ENCODE data around the gene SNRPA1. TPM values are rescaled to one million over a fixed set of nuclear protein-coding genes. Genes with fewer than 3 reads are reported as not detected.
"Not testable (repeated sequence)": the region's sequence is repeated elsewhere in the genome, so short reads cannot be mapped to it uniquely, and the experiment has no call there.

SNRPA1 gene
- total RNA-seq = 27.5 TPM
- long read RNA-seq, transcript SNRPA1-201 (9 exons, 1,055 nt) = major isoform, 31 of 61 reads
- long read RNA-seq, partial matches to known transcripts = 22 of 61 reads
- long read RNA-seq, other reads (novel, unspliced or antisense) = 3 of 61 reads

DNA sequence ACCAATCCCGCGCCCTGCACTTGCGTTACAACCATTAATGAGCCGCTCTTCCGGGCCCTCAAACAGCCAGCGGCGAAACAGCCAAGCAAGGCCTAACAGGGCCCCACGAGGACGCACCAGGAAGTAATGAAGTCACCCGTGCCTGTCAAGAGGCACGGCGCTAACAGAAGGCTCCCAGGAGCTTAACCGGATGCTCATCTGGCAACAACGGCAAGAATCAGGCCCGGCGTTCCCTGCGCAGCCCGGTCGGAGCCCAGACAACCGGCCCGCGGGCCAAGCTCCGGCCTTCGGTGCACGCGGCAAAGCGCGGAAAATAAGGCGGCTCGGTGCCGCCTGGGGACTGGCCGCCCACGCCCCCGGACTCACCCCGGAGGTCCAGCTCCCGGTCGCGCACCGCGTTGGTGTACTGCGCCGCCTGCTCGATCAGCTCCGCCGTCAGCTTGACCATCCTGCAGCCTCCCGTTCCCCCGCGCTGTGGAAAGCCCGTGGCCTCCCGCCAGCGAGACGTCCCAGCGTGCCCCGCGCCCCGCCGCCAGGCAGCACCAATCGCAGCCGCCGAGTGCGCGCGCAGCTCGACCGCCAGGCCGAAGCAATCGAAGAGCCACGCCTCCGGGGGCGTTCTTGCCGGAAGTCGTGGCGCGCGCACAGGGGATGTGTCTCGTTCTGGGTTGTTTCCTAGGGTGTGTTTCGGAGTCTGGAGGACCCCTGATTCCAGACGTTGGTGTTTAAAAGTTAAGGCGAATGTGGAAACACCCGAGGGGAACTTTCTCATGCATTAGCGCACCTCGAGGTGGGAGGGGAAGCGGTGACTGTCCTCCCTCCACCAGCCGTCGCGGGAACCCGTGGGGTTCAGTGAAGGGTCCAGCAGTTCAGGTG lies at the start of gene SNRPA1:
TSS of gene SNRPA1 (minus strand) at position 518 of the 876 bp plus-strand sequence. CDS start at position 448, 70 bp downstream.
- DNase-seq (peak; percentile 100), ATAC-seq (peak; percentile 95)
- intact Hi-C loops (cut with micrococcal nuclease) = no loop called here

DNA sequence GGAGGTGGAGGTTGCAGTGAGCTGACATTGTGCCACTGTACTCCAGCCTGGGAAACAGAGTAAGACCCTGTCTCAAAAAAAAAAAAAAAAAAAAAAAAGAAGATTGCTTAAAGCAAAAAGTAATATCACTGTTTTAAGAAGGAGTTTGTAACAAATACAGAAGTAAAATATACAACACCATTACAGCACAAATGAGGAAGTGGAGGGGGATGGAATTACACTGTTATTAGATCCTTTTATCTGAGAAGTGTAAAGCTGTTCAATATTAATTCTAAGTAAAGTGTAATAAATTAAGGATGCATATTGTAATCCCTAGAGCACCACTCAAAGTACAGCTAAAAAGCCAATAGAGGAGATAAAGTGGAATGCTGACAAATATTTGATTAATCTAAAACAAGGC lies 47.0 kb upstream of the SNRPA1 start:
- intact Hi-C loops (cut with micrococcal nuclease) = no loop called here
- no peak for ATAC-seq
- DNase-seq = no peak

DNA sequence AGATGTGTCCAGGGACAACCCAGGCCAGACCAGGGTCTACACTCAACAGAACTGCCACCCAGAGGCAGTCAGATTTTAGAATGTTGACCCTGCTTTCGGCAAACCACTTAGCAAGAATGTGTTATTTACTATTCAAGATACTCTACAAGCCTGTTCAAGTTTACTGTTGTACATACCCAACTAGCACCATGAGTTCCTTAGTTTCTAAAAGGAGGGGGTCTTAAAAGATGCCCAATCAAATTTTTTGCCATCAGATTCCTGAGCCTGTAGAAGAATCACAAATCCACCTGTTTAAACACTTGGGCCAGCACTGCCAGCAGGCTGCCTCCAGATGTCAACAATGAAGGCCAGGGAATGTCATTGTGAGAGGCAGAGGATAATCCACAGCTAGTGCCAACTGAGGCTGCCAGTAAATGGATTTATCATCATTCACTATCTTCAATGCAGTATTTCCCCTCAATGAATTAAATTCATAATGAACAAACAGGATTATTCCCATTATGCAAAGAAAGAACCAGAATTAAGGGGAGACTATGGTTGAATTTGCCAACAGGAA lies 43.5 kb upstream of the SNRPA1 start:
- DNase-seq = no peak
- no peak for ATAC-seq
- intact Hi-C loops (cut with micrococcal nuclease) = no loop called here

DNA sequence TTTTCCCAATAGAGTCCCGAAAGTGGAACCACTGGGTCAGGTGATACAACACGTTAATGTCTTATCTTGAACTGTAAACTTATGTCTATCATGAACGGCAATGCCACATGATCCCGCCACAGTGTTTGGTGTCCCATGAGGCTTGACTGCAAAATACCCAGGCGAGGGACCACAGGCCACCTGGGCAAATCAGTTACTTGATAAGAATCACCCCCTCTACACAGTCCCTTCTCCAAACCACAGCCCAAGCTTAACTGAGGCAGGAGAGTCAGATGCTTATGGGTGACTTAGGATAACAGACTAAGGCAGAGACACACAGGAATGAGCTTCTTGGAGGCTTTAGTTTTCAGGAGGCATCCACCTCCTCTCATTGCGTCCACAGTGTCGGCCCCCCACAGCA lies 42.9 kb upstream of the SNRPA1 start:
- intact Hi-C loops (cut with micrococcal nuclease) = no loop called here
- ATAC-seq (no peak), DNase-seq (no peak)

DNA sequence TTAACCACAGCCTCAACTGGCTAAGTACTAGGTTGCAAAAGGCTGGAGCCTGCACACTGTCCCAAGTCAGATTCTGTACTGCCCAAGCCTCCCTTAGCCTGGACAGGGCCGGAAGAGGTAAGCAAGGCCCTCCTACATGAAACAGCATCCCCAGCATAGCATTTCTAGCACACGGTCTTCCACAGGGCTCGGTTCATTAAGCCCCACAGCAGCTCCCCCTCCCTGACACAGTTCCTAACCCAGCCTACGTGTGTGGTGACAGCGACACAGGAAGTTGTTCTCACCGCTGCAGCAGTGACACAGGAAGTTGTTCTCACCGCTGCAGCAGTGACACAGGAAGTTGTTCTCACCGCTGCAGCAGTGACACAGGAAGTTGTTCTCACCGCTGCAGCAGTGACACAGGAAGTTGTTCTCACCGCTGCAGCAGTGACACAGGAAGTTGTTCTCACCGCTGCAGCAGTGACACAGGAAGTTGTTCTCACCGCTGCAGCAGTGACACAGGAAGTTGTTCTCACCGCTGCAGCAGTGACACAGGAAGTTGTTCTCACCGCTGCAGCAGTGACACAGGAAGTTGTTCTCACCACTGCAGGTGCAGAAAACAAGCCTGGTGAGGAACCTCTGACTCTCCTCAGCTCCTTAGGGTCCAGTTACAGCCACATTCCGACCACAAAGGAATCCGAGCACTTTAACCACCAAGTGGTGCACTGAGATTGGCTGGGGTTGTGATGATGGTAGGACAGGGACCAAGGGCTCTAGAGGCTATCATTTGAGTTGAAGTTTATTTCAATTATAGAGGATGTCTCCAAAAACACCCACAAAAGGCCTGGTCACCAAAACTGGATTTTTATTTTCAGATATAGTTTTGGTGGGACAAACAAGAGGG lies 39.1 kb upstream of the SNRPA1 start:
- intact Hi-C loops (cut with micrococcal nuclease); ATAC-seq; DNase-seq: not testable (repeated sequence)

DNA sequence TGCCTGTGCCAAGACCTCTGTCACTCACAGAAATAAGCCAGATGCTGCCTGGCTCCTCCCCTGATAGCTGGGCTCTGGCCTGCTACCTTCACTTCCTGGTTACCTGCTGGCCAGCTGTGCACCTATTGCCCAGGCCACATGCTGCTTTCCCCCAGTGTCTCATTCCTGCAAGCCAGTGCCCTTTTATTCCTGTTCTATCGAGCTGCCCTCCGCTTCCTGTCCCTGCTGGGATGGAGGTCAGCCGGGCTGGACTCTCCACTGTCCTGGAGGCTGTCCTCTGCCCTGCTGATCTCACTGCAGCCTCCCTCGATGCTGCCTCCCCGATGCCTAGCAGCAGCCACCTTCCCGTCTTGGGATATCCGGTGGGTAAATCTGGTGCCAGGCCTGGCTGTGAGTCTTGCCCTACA lies 37.0 kb upstream of the SNRPA1 start:
- DNase-seq = no peak
- no peak for ATAC-seq
- intact Hi-C loops (cut with micrococcal nuclease) = no loop called here

DNA sequence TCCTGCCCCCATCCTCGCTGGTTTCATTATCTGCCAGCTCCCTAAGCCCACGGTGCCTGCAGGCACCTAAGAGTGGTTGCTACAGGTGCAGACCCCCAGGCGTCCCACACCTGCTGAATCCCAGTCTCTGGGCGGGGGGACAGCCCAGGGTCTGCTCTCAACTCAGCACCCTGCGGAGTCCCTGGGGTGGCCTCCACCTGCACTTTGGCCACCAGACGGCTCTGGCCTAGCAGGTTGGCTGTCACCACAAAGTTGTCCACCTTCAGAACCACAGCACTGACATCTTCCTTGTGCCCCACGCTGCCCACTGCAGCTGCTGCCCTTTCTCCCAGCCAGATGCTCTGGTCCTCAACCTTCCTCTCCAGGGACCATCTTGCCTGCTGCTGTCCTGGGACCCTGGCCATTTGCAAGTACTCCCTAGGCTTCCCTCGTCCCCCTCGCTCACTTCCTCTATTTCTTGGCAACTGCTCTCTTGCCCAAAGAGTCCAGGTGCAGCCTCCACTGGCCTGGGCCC lies 34.9 kb upstream of the SNRPA1 start:
- intact Hi-C loops (cut with micrococcal nuclease) = no loop called here
- ATAC-seq (no peak), DNase-seq (no peak)

DNA sequence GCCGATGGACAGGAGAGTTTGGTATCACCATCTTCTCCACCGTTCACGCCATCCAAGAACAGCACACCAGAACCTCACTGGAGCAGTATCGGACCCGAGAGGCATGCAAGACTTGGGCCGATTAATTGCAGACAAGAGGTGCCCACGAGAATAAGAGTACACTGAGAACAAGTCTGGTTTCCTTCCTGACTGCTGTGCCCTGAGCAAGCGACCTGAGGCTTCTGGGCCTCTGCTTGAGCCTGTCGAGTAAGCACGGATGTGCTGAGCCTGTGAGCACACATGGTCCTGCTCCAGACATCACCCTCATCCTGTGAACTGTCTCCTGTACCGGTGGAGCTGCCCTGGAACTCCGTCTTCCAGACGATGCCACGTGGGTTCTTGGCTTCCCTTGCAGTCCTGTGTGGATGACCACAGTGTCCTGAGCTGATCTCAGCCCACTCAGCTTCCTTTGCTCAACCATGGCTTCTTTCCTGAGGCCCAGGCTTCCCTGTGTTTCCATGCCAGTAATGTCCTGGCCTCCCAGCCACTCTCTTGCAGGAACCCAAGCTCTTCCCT lies 34.3 kb upstream of the SNRPA1 start:
- DNase-seq = no peak
- no peak for ATAC-seq
- intact Hi-C loops (cut with micrococcal nuclease) = no loop called here

DNA sequence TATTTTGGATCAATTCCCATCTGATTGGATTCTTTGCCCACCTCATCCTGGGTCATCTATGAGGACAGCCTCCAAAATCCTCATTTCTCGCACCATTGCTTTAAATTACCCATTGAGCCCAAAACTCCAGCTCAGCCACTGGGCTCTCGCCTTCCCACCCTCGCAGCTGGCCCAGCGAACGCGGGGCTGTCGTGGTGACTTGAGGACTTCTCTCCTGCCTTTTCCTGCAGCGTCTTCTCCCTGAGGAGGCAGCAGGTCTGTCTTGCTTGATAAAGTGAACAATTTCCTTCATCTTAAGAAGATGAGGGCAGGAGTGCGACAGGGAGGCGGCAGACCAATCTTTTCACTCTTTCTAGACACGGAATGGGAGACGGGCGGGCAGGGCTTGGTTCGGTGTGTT lies 33.0 kb upstream of the SNRPA1 start:
- ATAC-seq (no peak), DNase-seq (no peak)
- intact Hi-C loops (cut with micrococcal nuclease) = no loop called here

DNA sequence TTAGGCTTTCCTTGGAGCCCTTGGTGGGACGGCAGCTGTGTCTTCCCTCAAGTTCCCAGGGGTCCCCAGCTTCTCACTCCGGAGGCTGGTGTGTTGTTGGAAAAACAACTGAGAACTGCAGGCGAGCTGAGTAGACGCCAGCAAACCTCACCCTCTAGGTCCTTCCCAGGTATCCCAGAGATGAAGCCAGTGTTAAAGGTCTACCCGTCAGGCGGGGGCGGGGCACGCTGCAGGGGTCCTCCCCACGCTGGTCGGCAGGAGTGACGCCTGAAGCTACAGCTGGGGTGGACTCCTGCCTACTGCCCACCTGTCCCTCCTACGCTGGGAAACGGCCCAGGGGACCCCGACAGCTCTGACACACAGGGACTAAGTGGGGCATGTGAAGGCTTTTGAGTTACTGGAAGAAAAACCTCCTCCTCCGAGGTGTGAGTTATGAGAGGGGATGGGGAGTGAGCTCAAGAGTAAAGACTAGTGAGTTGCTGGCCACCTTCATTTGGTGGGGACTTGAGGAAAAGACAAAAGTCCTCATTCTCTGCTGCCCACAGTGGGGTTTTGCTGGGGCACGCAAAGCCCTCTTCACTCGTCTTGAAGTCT lies 32.2 kb upstream of the SNRPA1 start:
- DNase-seq = no peak
- no peak for ATAC-seq
- intact Hi-C loops (cut with micrococcal nuclease) = no loop called here

DNA sequence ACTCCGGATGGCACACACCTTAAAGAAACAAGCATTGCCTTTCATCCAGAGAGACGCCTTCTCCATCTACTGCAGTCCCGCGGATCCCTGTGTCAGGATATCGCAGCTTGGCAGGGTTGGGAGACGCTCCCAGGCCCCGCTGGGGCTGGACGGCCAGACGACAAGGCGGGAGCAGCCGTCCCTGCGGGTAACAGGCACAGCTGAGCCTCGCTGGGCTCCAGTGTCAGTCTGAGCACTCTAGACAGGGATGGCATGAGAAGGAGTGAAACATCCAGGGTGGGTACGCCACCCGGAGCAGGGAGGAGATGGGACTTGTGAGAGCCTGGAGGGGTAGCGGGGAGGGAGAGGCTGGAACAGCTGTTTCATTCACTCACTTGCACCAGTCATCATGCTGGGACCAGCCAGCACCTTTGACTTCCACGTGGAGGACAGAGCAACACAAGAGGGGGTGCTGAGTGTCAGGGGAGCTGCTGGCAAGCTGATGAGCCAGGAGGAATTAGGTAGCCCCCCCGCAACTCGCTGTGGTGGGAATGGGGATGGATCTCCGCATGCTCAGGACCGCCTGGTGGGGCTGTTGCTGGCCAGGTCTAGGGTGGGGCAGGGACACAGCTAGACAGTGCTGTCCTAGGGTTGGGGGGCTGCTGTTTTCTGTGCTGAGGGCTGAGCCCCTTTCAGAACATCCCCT lies 31.6 kb upstream of the SNRPA1 start:
- DNase-seq (no peak), ATAC-seq (no peak)
- intact Hi-C loops (cut with micrococcal nuclease) = no loop called here

DNA sequence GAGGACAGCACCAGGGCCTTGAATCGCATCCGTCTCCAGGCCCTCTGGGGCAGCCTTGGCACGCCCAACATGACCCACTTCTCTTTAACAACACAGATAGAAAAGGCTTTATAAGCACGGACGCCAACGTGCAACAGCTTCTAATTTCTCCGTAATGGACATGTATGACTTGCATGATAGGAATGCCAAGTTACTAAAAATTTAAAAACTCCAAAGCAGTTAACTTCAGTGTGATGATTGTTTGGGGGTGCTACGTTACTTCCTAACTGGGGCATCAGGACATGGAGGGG lies 30.9 kb upstream of the SNRPA1 start:
- DNase-seq = no peak
- intact Hi-C loops (cut with micrococcal nuclease) = no loop called here

DNA sequence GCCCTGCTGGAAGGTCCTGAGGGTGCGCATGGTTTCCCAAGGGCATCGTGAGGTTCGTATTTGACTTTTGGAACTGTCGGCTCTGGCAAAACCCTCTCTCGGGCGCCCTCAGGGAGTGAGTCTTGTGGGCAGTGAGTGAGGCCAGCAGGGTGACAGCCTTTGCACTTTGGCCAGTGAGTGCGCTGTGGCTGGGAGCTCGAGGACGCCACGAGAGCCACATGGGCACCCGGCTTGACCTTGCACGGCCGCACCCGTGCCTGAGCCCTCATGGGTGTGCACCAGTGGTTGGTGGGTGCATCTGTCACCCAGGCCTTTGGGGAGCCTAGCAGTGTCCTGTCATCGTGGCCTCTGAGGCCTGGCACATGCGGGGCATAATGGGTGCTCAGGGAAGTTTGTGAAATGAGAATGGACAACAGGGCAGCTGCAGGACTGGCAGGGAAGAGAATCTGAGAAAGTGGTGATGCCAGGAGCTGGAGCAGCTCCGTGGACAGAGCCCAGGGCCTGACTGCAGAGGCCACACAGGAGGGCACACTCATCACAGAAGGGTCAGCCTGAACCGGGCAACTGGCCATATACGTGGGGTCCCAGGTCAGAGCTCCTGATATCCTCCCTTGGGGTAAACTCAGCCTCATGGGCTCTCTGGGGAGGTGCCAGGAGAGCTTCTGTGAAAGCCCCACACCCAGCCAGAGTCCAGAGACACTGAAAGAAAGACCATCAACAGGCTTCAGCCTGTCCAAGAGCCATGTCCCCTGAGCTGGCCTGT lies 30.4 kb upstream of the SNRPA1 start:
- ATAC-seq = no peak

More for the DNA sequence above, 30.9 kb upstream of the SNRPA1 start:
- no peak for ATAC-seq

DNA sequence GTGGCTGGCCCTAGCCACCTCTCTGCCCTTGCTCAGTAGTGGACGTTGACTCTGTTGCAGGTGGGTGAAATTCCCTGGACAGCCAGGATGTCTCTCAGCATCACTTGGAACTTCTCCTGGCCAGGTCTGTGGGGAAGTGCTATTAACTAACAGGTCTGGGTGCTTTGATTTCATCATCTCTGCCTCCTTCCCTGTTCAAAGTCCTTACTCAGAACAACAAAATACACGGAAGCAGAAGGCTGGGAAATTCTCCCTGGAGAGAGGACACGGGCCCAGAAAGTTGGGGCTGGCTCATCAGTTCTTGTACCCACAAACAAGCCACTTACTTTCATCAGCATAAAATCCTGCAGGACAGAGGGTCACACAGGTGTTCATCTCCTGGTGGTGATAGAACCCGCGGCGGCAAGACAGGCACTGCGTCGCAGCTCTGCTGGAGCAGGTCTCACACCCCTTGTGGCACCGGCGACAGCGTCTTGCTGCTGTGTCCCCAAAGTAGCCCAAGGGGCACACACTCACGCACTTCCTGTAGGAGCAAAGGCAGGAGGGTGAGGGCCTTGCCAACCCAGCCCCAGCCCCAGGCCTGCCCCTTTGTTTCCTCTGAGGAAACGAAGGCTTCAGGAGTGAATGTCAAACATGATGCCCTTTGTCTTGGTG lies 29.6 kb upstream of the SNRPA1 start:
- intact Hi-C loops (cut with micrococcal nuclease) = no loop called here
- ATAC-seq = no peak

More for the DNA sequence above, 30.4 kb upstream of the SNRPA1 start:
- no peak for DNase-seq
- intact Hi-C loops (cut with micrococcal nuclease) = no loop called here

DNA sequence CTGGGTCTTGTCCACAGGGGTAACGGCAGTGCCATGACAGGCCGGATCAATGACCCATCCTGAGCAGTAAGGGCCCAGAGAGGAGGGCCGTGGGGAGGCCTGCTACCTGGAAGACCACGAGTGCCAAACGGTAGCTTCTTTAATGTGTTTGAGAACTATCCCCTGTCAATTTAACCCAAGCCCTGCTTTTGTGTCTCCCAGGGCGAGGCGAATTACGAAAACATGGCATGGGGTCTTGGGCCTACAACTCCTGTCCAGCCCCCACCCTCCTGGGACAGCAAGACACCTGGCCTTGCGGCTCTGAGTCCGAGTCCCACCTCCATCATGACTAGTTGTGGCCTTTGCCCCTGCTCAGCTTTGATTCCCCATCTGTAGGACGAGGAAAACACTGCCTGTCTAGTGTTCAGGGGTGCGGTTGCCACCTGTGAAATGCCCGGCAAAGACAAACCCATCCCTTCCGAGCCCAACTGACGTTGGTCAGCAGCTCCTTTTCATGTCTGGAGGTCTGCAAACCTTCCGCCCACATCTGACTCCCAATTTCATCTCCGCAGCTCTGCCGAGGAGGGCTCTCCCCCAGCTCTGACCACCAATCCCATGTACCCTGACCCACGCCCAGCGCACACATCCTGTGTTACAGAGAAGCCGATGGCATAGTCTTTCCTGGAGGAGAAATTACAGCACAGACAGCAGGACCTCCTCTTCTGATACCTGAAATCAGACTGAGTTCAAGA lies 28.9 kb upstream of the SNRPA1 start:
- ATAC-seq (no peak), DNase-seq (no peak)
- intact Hi-C loops (cut with micrococcal nuclease) = no loop called here

More for the DNA sequence above, 29.6 kb upstream of the SNRPA1 start:
- no peak for DNase-seq

DNA sequence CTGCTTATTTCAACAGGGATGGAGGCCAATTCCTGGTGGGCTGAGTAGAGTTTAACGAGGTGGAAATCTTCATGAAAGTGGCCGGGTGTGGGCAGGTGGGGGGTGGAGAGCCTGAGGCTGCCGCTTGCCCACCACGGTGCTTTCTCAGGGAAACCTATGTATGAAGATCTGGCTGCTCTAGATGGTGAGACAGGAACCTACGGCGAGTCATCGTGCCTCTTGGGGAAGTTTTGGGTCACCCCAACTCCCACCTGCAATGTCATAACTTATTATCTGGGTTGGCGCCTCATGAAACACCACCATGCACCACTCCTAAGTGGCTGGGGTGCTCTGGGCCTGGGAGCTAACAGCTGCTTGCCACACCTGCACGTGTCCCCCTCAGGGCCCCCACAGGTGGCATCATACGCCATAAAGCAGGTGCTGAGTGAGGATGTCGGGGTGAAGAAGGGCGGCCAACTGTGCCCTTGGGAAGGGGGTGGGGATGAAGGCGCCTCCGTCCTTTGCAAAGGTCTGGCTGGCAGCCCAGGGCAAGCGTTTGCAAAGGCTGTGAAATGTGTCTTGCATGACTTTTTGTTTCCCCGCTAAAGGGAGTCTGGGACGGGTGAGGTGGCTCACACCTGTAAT lies 27.9 kb upstream of the SNRPA1 start:
- intact Hi-C loops (cut with micrococcal nuclease) = no loop called here
- ATAC-seq = no peak
- no peak for DNase-seq

Data from left ventricle myocardium superior (tissue), 1 donor.